ENCODE results near the gene GCC2. TPM values are rescaled to one million over a fixed set of nuclear protein-coding genes. Genes with fewer than 3 reads are reported as not detected.
"Not testable (repeated sequence)": the region's sequence is repeated elsewhere in the genome, so short reads cannot be mapped to it uniquely, and the experiment has no call there.

GCC2 gene
- total and polyA plus RNA-seq, 2 of the 8 experiments (the other 6 are each of a cell fraction or from before 2014, with no cell fraction given): 4.6 to 54.9 TPM

GRCh38 chr2:108453530-108453929, 4.5 kb downstream of the GCC2 start:
- H3K79me1 ChIP-seq (ENCODE audit: low read depth, low read length); H2BK15ac ChIP-seq (ENCODE audit: low read length); H3K23me2 ChIP-seq (ENCODE audit: low read depth, low read length); H2BK12ac ChIP-seq (ENCODE audit: low read depth, low read length); H3K9me3 ChIP-seq (ENCODE audit: insufficient read depth in 2 of 2, low read depth in 1 of 2, low read length in 1 of 2); H4K8ac ChIP-seq (ENCODE audit: extremely low read depth, insufficient read depth, low read length); H4K91ac ChIP-seq (replicated peaks; ENCODE audit: insufficient read length, low read length); H3K14ac ChIP-seq (ENCODE audit: insufficient read length); H3K4me1 ChIP-seq (replicated peaks in 1 of 4; ENCODE audit: control insufficient read depth in 3 of 4, insufficient read depth in 4 of 4, low read length in 3 of 4); H3K4me3 ChIP-seq (ENCODE audit: extremely low read depth in 1 of 4, insufficient read depth in 2 of 4, low read depth in 3 of 4, low read length in 4 of 4); H3K56ac ChIP-seq (replicated peaks; ENCODE audit: insufficient read length, low read depth, low read length); H2BK120ac ChIP-seq (replicated peaks; ENCODE audit: low read depth, low read length); FAIRE-seq; H3K27ac ChIP-seq (ENCODE audit: low read depth, low read length); POLR2A ChIA-PET (ENCODE audit: partially characterized antibody); H3K9ac ChIP-seq (replicated peaks in 1 of 4; ENCODE audit: extremely low read depth in 1 of 4, low read depth in 3 of 4, low read length in 3 of 4); H4K20me1 ChIP-seq (replicated peaks in 1 of 2; ENCODE audit: control insufficient read depth in 1 of 2, insufficient read depth in 2 of 2, low read length in 2 of 2); H2BK5ac ChIP-seq (ENCODE audit: low read depth, low read length); H3K18ac ChIP-seq (ENCODE audit: extremely low read depth, low read length); H2BK20ac ChIP-seq (ENCODE audit: low read length); H4K5ac ChIP-seq (ENCODE audit: insufficient read length, low read depth, low read length); H3K23ac ChIP-seq (ENCODE audit: insufficient read length); H3K4ac ChIP-seq (replicated peaks; ENCODE audit: insufficient read length, low read depth, low read length); H3K27me3 ChIP-seq (replicated peaks in 1 of 4; ENCODE audit: control insufficient read depth in 3 of 4, extremely low read depth in 1 of 4, insufficient read depth in 3 of 4, low read length in 3 of 4); H2AK5ac ChIP-seq (ENCODE audit: low read depth, low read length); DNase-seq (ENCODE audit: low read depth in 1 of 2, low spot score in 2 of 2); H2AFZ ChIP-seq (ENCODE audit: low read length); H3K4me2 ChIP-seq (ENCODE audit: insufficient read depth in 1 of 2, low read depth in 2 of 2, low read length in 2 of 2): not testable (repeated sequence)
- CTCF ChIA-PET (ENCODE audit: partially characterized antibody): interaction anchor here (1.1 kb wide), 1 partner anchor 57 kb away, joined by 3 read pairs; no protein-coding TSS in a partner anchor
- H3K36me3 ChIP-seq (ENCODE audit: control insufficient read depth in 2 of 4, insufficient read depth in 4 of 4, low read length in 3 of 4): peaks cover 2 to 43% (median 24%) of the 10 kb centered on the region in 4 experiments
- WGBS, 2 experiments (ENCODE audit: extremely low coverage in 1 of 2, insufficient coverage in 1 of 2, insufficient read length in 1 of 2, insufficient replicate concordance in 2 of 2, low coverage in 1 of 2, low lambda C conversion rate in 2 of 2, missing lambda C conversion rate in 1 of 2): 84% methylated on average over 4 of the region's 4 CpGs; no CpG with 5 or more reads in 1 of the 2 experiments
- peaks cover 4 to 40% of the 10 kb centered on the region in 2 experiments for H3K79me2 ChIP-seq (ENCODE audit: control insufficient read depth in 1 of 2, insufficient read depth in 2 of 2, low read length in 2 of 2)
